Vagina (tissue), 2 donors: ENCODE measurements around the gene WNK3. TPM values are rescaled to one million over a fixed set of nuclear protein-coding genes. Genes with fewer than 3 reads are reported as not detected.

Source experiments
- DNase-seq, 2 donors: peaks; one replicate each; pipeline ENCODE4 v3.0.0-alpha.2; 2017; ENCODE audit errors: extremely low spot score in 2 of 2
- H3K27ac ChIP-seq: fragments of 200-600 bp; sonication (generic); one replicate; pipeline ENCODE4 v1.5.1; 2019
- H3K27me3 ChIP-seq: fragments of 200-600 bp; sonication (generic); one replicate; pipeline ENCODE4 v1.5.1; 2019
- H3K36me3 ChIP-seq, 2 donors: fragments of 200-600 bp; sonication (generic); one replicate each; pipeline ENCODE4 v1.5.1; 2017 to 2019
- H3K4me1 ChIP-seq: fragments of 200-600 bp; sonication (generic); one replicate; pipeline ENCODE4 v1.5.1; 2019
- H3K4me3 ChIP-seq, 2 donors: fragments of 200-600 bp; sonication (generic); 1 replicate in 1 of 2; 2 replicates in 1 of 2; pipeline ENCODE4 v1.5.1; 2016 to 2019
- H3K9me3 ChIP-seq: fragments of 200-600 bp; sonication (generic); one replicate; pipeline ENCODE4 v1.5.1; 2019
- POLR2A ChIP-seq, 2 donors: fragments of 450-650 bp; IDR thresholded peaks; one replicate each; pipeline ENCODE4 v1.6.1; 2017; ENCODE audit warnings: antibody characterized with exemption in 2 of 2, mild to moderate bottlenecking in 2 of 2, moderate library complexity in 2 of 2
- POLR2AphosphoS5 ChIP-seq, 2 donors: sonication (generic); formaldehyde crosslinking; IDR thresholded peaks; one replicate each; pipeline ENCODE4 v1.9.0; 2017; ENCODE audit warnings: antibody characterized with exemption in 2 of 2, mild to moderate bottlenecking in 2 of 2, low read depth in 1 of 2; ENCODE audit not compliant: insufficient read depth in 1 of 2
- intact Hi-C: fragments of 100-400 bp; cut with DNase I; formaldehyde crosslinking; loops from one replicate; pipeline ENCODE4 v1.15.1; 2023
- total RNA-seq: library from RNA; depleted of rRNA; stranded (reverse); fragments of >200 nt; gene quantifications from one replicate; pipeline ENCODE4 v1.2.3, GENCODE V29; 2016
- TF ChIP-seq, protein P1 (sequence below), 3 experiments: fragments of 450-650 bp in 2 of 3; fragments of 200-600 bp in 1 of 3; sonication (generic) in 1 of 3; IDR thresholded peaks; one replicate each; pipeline ENCODE4 v1.5.1; 2017 to 2019; ENCODE audit warnings: antibody characterized with exemption in 3 of 3, mild to moderate bottlenecking in 2 of 3, moderate library complexity in 2 of 3

The WNK3 gene
- total RNA-seq, 1 donor from 2014 or later = 2.0 TPM

DNA sequence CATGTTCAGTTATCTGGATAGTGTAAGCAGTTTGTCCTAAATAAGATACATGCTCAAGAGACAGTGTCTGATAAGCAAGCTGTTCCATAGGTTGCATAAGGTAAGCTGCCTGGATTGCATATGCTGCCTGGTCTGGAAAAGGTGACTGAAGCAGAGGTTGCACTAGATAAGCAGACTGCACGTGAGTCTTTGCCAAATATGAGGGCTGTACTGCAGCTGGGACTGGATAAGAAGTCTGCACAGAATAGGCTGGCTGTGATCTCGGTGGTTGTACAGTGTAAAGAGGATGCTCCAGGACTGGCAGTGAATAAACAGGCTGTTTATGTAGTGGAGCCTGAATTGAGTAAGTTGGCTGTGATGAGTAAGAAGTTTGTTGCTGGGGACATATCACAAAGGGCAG is 68.9 kb downstream of the WNK3 start:
- Histone ChIP-seq H3K4me3 (no peak overlapping the region), H3K9me3 (no peaks in the 10 kb centered on the region), H3K27me3 (no peaks in the 10 kb centered on the region), H3K36me3 (no peaks in the 10 kb centered on the region), H3K27ac (no peak overlapping the region), H3K4me1 (no peaks in the 10 kb centered on the region)
- TF ChIP-seq POLR2A (IDR thresholded peaks at IDR 0.05) = no peak
- TF ChIP-seq POLR2AphosphoS5 (IDR thresholded peaks at IDR 0.05; ENCODE audit: insufficient read depth in 1 of 2, low read depth in 1 of 2) = no peak
- TF ChIP-seq, protein P1, sequence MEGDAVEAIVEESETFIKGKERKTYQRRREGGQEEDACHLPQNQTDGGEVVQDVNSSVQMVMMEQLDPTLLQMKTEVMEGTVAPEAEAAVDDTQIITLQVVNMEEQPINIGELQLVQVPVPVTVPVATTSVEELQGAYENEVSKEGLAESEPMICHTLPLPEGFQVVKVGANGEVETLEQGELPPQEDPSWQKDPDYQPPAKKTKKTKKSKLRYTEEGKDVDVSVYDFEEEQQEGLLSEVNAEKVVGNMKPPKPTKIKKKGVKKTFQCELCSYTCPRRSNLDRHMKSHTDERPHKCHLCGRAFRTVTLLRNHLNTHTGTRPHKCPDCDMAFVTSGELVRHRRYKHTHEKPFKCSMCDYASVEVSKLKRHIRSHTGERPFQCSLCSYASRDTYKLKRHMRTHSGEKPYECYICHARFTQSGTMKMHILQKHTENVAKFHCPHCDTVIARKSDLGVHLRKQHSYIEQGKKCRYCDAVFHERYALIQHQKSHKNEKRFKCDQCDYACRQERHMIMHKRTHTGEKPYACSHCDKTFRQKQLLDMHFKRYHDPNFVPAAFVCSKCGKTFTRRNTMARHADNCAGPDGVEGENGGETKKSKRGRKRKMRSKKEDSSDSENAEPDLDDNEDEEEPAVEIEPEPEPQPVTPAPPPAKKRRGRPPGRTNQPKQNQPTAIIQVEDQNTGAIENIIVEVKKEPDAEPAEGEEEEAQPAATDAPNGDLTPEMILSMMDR (IDR thresholded peaks at IDR 0.05) = no peak
- no peak for DNase-seq
- intact Hi-C loops = no loop called here

DNA sequence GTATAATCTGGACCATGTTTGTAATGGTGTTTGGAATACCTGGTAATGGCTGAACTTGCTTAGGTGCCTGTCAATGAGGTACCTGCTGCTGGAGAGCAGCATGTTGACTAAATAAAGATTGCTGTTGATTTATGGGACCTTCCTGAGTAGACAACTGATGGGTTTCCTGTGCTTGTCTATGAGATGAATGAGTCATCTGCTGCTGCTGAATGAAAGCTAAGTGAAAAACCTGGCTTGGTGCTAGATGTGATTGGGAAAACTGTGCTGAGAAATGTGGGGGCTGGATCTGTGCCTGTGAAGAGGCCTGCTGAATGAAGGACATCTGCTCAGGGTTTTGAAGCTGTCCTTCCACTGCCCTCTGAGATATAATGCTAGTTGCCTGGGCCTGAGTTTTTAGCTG is 69.6 kb downstream of the WNK3 start:
- no peak for TF ChIP-seq POLR2AphosphoS5 (IDR thresholded peaks at IDR 0.05; ENCODE audit: insufficient read depth in 1 of 2, low read depth in 1 of 2)
- TF ChIP-seq, protein P1 (IDR thresholded peaks at IDR 0.05) = no peak
- no peak for TF ChIP-seq POLR2A (IDR thresholded peaks at IDR 0.05)
- no peak overlapping the region for H3K4me3 ChIP-seq
- no peak overlapping the region for H3K27ac ChIP-seq
- H3K9me3 ChIP-seq = no peaks in the 10 kb centered on the region
- H3K36me3 ChIP-seq = no peaks in the 10 kb centered on the region
- DNase-seq = no peak
- no peaks in the 10 kb centered on the region for H3K4me1 ChIP-seq
- no peaks in the 10 kb centered on the region for H3K27me3 ChIP-seq
- intact Hi-C loops = no loop called here

DNA sequence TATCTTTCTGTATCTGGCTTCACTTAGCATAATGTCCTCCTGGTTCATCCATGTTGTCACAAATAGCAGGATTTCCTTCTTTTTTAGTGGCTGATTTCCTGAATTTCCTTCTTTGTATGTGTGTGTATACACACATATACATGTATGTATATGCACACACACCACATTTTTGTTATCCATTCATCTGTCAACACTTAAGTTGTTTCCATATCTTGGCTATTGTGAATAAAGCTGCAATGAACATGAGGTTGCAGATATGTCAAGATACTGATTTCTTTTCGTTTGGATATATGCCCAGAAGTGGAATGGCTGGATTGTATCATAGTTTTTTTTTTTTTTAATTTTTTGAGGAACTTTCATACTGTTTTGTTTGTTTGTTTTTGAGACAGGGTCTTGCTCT is 76.2 kb downstream of the WNK3 start:
- H3K27ac ChIP-seq = no peak overlapping the region
- intact Hi-C loops = no loop called here
- TF ChIP-seq POLR2A (IDR thresholded peaks at IDR 0.05) (no peak), POLR2AphosphoS5 (IDR thresholded peaks at IDR 0.05; ENCODE audit: insufficient read depth in 1 of 2, low read depth in 1 of 2) (no peak)
- TF ChIP-seq, protein P1 (IDR thresholded peaks at IDR 0.05) = no peak

DNA sequence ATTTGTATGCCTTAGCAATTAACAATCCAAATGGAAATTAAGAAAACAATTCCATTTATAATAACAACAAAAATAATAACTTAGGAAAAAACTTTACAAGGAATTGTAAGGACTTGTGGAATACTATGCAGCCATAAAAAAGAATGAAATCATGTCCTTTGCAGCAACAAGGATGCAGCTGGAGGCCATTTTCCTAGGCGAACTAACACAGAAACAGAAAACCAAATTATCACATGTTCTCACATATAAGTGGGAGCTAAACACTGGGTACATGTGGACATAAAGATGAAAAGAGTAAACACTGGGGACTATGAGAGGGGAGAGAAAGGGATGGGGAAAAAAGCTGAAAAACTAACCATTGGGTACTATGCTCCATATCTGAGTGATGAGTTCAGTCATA is 77.4 kb downstream of the WNK3 start:
- DNase-seq = no peak
- no peaks in the 10 kb centered on the region for H3K36me3 ChIP-seq
- H3K4me1 ChIP-seq = no peaks in the 10 kb centered on the region
- H3K9me3 ChIP-seq = no peaks in the 10 kb centered on the region
- TF ChIP-seq, protein P1 (IDR thresholded peaks at IDR 0.05) = no peak
- no peak for TF ChIP-seq POLR2A (IDR thresholded peaks at IDR 0.05)
- TF ChIP-seq POLR2AphosphoS5 (IDR thresholded peaks at IDR 0.05; ENCODE audit: insufficient read depth in 1 of 2, low read depth in 1 of 2) = no peak
- no peak overlapping the region for H3K27ac ChIP-seq
- H3K27me3 ChIP-seq = no peaks in the 10 kb centered on the region
- intact Hi-C loops = no loop called here
- no peak overlapping the region for H3K4me3 ChIP-seq

More for the DNA sequence above, 76.2 kb downstream of the WNK3 start:
- Histone ChIP-seq H3K9me3 (no peaks in the 10 kb centered on the region), H3K27me3 (no peaks in the 10 kb centered on the region), H3K4me3 (no peak overlapping the region), H3K36me3 (no peaks in the 10 kb centered on the region), H3K4me1 (no peaks in the 10 kb centered on the region)
- DNase-seq = no peak

DNA sequence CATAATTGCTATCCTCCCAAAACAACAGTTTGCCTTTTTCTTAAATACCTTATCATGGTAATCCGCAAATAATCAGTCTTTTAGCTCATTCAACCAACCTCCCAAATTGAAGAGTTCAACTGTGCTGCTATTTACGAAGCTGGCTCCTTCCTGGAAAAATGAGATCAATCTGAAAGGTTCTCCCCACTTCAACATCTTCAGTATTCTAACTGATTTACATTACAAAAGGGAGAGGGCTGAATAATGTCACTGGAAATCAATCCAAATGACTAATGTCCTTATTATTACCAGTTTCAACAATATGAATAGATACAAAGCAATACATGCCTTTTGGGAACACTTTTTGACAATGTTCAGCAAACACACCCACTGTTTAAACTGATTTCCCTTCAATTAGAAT is 86.2 kb downstream of the WNK3 start:
- no peaks in the 10 kb centered on the region for H3K27me3 ChIP-seq
- no peaks in the 10 kb centered on the region for H3K4me1 ChIP-seq
- H3K9me3 ChIP-seq = no peaks in the 10 kb centered on the region
- intact Hi-C loops = no loop called here
- H3K36me3 ChIP-seq = no peaks in the 10 kb centered on the region
- TF ChIP-seq POLR2A (IDR thresholded peaks at IDR 0.05) (no peak), POLR2AphosphoS5 (IDR thresholded peaks at IDR 0.05; ENCODE audit: insufficient read depth in 1 of 2, low read depth in 1 of 2) (no peak)
- TF ChIP-seq, protein P1 (IDR thresholded peaks at IDR 0.05) = no peak
- H3K27ac ChIP-seq = no peak overlapping the region
- DNase-seq = no peak
- no peak overlapping the region for H3K4me3 ChIP-seq
